SK-N-DZ (cell line): Measurements from ENCODE around the gene TSC22D4.
"Not testable (repeated sequence)": the region's sequence is repeated elsewhere in the genome, so short reads cannot be mapped to it uniquely, and the experiment has no call there.

Experiments
- DNase-seq: peaks from one replicate; pipeline ENCODE4 v3.0.0-alpha.2; 2015; ENCODE audit warnings: low spot score

The TSC22D4 gene

DNA sequence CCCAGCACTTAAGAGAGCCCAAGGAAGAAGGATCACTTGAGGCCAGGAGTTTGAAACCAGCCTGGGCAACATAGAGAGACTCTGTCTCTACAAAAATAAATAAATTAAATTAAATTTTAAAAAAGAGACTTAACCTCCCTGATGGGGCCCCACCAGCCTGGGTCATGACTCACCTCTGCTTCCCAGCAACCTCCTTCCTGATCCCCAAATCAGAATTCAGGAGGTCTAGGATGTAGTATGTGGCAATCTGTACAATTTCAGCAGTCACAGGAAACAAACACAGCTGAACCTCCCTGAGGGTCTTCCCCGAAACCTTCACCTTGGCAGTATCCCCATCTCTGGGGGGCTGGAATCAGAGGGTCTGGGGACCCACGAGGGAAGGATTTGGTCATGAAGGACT, 33.0 kb downstream of the TSC22D4 start:
- DNase-seq, result no peak

DNA sequence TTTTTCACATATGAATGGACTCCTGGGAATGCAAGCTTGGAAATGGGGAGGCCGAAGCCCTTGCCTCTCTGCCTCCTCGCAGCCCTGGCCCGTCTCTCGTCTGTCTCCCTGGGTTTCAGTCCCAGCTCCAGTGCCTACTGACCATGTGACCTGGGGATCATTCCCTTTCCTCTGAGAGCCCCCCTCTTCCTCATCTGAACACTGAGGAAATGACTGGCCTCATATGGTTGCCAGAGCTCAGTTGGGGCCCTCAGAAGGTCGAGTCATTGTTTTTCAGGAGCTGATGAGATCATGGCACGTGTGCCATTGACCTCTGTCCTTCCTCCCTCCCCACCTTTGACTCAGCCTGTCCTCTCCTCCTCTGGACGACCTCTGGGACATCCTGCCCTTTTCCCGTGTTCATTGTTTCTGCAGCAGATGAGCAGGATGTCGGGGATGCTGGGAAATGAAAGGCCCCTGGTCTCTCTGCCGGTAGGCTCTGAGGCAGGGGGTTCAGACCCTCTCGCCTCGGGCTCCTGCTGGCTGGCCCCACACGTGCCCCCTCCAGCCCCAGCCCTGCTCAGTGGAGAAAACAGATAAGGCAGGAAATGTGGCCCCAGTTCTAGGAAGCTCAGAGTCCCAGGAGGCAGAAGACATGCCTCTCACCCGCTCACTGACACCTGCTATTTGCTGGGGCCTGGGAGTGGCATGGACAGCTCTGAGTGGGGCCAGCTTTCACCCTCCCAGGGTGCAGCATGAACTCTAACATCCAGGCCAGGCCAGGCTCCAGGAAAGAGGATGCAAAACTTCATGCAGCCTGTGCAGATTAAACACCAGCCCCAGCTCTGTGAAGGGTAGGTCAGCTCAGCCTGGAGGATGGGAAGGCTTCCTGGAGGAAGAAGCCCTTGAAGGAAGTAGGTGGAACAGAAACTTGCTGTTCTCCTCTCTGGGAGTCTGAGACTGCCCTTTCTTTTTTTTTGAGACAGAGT, 34.4 kb downstream of the TSC22D4 start:
- DNase-seq, result no peak

DNA sequence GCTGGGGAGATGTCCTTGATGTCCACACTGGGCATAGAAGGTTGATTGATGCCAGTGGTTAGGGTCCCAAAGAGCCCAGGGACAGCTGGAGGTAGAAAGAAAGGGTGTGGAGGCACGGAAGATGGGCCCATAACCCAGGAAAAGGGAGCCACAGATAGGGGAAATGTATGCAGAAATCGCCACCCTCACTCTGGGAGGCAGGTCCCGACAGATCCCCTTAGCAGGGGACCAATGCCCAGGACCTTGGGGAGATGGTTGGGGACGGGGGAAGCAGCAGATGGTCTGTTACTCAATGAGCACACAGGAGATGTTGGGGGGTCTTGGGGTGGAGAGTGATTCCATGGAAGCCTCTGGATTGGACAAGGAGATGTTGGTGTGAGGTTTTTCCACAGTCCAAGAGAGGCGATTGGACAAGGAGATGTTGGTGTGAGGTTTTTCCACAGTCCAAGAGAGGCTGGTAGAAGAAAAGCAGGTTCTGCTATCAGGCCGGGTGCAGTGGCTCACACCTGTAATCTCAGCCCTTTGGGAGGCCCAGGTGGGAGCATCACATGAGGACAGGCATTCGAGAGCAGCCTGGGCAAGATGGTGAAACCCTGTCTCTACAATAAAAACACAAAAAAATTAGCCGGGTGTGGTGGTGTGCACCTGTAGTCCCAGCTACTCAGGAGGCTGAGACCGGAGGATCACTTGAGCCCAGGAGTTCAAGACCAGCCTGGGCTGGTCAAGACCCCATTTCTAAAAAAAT, 35.7 kb downstream of the TSC22D4 start:
- DNase-seq, result no peak

DNA sequence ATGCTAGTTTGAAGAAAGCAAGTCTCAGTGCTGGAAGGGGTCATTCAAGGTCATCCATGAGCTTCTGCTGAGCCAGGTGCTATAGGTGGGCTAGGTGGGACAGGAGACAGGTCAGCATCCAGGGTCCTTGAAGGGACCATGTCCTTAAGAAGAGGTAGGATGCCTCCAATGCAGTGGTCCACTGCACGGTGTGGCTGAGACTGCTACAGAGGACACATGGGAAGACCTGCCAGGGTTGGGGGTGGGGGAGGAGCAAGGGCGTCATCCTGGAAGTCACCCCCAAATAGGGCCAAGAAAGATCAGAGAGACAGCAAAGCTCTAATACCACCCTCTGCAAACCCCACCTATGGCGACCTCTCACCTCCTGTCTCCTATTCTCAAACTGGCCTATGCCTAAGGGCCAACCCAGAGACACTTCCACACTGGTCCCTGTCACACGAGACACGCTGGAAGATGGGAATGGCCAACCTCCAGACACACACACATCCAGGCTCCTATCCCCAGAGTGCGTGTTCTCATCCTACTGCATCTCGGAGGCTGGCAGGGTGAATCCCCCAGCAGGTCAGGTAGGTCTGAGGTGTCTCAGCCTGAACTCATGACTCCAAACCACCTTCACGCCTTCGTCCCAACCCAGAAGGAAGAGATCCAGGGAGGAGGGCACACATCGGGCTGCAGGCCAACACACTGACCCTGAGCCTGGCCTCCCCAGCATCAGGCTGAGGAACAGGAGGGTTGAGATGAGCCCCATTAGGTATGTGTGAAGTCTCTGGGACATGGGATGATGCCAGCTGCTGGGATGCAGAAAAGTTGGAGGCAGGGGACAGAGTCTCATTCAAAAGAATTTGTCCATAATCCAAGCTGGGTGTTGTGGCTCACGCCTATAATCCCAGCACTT, 37.1 kb downstream of the TSC22D4 start:
- no peak for DNase-seq

DNA sequence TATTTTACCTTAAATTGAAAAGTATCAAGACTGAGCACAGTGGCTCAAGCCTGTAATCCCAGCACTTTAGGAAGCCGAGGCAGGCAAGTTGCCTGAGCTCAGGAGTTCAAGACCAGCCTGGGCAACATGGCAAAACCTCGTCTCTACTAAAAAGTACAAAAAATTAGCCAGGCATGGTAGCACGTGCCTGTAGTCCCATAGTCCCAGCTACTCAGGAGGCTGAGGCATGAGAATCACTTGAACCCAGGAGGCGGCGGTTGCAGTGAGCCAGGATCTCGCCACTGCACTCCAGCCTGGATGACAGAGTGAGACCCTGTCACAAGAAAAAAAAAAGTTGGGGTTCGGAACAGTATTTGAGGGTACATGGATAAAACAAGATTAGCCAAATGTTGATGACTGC, 39.8 kb downstream of the TSC22D4 start:
- not testable (repeated sequence) for DNase-seq

DNA sequence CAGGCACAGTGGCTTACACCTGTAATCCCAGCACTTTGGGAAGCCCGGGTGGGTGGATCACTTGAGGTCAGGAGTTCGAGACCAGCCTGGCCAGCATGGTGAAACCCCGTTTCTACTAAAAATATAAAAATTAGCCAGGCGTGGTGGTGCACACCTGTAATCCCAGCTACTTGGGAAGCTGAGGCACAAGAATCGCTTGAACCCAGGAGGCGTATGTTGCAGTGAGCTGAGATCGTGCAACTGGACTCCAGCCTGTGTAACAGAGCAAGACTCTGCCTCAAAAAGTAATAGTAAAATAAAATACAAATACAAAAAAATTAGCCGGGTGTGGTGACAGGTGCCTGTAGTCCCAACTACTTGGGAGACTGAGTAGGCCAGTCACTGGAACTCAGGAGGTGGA, 40.3 kb downstream of the TSC22D4 start:
- not testable (repeated sequence) for DNase-seq

DNA sequence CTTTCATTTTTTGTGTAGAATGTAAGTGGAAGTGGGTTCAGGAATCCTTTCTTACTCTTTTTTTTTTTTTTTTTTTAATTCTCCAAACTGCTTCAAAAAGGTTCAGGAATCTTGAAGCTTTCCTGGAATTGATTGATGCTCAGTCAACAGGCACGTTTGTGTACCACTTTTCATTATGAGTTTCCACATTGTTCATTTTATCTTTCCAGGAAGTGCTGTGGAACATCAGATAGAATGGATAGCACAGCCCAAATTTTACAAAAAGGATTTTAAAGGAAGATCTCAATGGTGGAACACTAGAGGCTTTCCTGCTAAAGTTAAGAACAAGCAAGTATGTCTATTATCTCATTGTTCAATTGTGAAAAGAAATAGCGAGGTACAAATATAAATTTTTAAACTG, 40.8 kb downstream of the TSC22D4 start:
- DNase-seq, result no peak

DNA sequence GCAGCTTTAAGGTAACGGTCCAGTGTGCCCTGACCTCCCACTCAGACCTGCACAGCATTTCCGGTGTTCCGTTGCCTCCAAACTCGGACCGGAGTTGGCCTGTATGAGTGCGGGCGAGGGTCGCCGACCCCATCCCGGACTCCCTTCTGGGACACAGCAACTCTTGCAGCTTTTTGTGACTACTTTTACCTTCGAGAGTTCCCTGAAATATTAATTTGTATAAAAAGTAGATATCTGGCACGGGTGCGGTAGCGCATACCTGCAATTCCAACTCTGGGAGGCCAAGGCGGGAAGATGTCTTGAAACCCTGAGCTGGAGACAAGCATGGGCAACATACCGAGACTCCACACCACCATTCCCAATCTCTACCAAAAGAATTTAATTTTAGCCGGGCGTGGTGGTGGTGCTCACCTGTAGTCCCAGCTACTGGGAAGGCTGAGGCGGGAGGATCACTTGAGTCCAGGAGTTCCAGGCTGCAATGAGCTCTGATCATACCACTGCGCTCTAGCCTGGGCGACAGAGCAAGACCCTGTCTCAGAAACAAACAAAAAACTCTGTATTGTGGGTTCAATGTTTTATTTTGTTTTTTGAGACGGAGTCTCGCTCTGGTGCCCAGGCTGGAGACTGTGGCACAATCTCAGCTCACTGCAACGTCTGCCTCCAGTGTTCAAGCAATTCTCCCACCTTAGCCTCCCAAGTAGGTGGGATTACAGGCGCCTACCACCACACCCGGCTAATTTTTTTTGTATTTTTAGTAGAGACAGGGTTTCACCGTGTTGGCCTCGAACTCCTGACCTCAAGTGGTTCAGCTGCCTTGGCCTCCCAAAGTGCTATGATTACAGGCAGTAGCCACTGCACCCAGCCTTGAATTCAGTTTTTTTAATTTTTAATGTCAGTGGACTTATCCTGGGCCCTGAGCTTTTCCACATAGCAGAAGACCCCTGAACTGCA, 41.6 kb downstream of the TSC22D4 start:
- DNase-seq, result no peak

DNA sequence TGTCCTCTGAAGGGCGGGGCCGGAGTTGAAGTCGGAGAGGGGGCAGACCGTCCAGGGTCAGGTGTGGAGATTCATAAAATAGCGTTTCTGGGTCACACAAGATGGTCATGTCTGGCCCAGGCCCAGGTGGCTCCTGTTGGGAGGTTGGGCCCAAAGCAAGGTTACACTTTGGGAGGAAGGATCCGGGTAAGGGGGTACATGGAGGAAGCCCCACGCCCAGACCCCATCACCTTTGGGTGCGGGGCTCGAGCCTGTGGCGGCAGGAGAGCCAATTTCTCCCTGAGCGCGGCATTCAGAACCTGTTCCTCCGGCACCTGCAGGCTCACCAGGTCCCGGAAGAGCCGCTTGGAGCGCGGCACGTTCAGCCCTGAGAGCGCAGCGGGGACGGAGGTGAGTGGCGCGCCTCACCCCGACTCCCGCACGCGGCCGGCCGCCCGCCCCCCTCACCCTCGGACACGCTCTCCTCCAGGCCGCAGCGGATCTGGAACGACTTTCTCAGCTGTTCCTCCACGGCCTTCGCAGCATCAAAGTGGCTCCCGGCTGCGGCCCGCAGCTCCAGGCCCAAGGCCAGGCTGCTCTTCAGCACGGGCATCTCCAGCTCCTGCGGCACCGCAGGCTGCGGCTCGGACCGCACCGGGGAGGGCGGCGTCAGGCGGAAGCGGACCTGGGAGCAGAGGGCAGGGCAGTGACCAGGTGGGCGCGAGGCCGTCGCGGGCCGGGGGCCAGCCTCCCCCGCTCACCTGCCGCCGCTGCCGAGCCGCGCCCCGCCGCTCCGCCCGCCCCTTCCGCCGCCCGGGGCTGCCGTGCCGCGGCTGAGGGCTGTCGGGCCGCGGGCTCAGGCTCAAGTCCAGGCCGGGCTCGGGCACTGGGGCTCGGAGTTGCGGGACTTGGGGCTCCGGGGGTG, 43.4 kb downstream of the TSC22D4 start:
- no peak for DNase-seq

DNA sequence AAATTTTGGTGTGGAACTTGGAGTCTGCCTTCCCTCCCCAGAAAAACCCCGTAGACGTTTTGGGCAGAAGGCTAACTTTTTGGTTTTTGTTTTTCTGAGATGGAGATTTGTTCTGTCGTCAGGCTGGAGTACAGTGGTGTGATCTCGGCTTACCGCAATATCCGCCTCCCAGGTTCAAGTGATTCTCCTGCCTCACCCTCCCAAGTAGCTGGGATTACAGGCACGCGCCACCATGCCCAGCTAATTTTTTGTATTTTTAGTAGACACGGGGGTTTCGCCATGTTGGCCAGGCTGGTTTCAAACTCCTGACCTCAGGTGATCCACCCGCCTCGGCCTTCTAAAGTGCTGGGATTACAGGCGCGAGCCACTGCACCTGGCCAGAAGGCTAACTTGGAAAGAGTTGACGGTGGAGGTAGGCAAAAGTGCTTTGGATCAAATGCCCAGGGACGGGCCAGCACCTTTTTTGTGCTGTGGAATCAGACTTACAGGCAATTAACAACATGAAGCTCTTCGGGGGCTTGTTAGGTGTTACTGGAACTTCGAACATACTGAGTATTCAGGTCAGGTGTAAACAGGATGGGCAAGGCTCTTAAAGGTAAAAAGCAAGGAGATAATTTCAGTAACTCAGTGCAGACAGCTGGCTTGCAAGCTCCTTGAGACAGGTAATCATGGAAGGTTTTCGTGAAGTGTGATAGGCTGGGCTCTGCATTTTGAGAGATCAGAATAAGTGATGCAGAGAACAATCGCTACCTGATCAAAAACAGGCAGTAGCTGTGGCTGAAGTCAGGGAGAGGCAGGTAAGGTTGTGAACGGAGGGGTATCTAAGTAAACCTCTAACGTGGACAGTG, 44.5 kb downstream of the TSC22D4 start:
- no peak for DNase-seq

DNA sequence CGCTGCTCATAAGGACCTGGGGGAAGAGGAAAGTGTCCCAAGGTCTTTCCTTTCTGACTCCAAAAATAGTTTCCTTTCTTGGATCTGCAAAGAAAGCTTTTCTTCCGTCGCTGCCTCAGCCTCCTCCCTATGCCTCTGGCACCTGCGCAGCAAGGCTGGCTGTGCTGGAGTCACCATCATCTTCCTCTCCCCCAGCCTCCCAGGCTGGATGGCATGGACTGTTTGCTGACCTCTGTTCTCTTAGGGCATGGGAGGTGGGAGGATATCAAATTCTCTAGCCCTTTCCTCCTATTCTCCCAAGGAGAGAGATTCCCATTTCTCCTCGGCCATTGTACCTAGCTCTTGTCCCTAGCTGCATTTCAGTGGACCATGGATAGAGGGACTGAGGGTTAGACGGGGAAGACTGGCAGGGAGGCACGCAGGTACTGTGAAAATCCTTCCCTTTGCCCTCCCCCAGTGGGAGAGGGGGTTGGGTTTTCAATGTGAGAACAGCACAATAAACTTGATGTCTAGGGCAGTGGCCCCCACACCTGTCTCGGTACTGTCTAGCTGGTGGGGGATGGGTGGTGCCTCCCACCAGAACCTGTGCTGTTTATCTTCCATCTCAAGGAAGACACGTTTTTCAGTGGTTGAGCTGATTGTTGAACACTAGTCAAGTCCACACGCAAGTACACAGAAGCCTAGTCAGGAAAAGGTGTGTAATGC, 45.3 kb downstream of the TSC22D4 start:
- DNase-seq, result no peak

DNA sequence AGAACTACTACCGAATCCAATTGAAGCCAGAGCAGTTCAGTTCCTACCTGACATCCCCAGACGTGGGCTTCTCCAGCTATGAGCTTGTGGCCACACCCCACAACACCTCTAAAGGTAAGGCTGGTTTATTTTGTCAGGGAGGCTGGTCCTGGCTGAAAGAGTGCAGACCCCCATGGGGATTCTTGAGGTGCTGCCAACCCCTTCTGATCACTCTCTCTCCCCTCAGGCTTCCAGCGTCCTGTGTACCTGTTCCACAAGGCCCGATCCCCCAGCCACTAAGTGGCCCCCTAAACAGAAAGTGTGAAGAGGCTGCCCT, 45.8 kb downstream of the TSC22D4 start:
- no peak for DNase-seq

DNA sequence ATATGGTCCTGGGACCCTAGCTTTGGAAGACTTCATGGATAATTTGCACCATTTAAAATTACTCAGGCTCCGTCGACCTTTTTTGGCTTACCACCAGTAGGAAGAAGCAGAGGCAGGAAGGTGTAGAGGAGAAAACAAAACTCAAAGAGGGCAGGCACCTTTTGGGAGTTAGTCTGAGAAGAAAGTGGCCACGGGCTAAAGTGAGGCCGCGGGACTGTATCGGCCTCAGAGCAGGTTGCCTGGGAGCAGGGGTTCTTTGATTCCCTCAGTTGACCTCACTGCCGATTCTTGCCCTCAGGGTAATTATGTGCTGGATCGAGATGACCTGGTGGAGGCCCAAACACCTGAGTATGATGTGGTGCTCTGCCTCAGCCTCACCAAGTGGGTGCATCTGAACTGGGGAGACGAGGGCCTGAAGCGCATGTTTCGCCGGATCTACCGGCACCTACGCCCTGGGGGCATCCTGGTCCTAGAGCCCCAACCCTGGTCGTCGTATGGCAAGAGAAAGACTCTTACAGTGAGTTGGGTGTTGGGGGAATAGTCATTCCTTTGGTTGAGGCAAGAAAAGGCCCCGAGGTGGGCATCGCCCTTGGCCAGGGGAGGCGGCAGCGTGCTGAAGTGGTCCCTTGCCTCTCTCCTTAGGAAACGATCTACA, 46.3 kb downstream of the TSC22D4 start:
- DNase-seq, result no peak

DNA sequence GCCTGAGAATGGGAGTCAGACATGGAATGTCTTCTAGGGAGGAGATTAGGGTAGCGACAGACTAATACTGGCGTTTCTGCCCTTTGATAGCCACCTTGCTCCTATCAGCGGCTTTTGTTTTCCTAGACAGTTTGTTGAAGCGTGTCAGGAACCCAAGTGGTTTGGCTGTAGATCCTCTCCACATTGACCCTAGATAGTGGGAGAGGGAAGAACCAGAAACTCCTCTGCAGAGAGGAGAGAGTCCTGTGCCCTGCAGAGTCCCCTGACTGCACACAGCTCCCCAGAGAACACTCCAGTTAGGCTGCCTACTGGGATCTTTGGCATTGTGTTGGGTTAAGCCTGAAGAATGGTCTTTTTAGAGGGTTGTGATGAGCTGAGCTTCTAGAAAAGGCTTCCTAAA, 47.0 kb downstream of the TSC22D4 start:
- DNase-seq, result no peak

DNA sequence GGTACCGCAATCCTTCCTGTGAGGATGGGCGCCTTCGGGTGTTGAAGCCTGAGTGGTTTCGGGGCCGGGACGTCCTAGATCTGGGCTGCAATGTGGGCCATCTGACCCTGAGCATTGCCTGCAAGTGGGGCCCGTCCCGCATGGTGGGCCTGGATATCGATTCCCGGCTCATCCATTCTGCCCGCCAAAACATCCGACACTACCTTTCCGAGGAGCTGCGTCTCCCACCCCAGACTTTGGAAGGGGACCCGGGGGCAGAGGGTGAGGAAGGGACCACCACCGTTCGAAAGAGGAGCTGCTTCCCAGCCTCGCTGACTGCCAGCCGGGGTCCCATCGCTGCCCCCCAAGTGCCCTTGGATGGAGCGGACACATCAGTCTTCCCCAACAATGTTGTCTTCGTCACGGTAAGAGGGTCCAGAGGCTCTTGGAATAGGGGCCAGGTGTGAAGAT, 47.7 kb downstream of the TSC22D4 start:
- no peak for DNase-seq

DNA sequence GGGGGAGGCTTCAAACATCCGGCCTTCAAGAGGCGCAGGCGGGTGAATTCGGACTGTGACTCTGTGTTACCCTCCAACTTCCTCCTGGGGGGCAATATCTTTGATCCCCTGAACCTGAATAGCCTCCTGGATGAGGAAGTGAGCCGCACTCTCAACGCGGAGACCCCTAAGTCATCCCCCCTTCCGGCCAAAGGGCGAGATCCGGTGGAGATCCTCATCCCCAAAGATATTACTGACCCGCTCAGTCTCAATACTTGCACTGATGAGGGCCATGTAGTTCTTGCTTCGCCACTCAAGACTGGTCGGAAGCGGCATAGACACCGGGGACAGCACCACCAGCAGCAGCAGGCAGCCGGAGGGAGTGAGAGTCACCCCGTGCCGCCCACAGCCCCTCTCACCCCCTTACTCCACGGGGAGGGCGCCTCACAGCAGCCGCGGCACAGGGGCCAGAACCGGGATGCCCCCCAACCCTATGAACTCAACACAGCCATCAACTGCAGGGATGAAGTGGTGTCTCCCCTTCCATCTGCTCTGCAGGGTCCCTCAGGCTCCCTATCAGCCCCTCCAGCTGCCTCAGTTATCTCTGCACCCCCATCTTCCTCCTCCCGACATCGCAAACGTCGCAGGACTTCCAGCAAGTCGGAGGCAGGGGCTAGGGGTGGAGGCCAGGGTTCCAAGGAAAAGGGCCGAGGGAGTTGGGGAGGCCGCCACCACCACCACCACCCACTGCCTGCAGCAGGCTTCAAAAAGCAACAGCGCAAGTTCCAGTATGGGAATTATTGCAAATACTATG, 48.3 kb downstream of the TSC22D4 start:
- DNase-seq, result no peak
